Measurements from ENCODE around the gene TMEM63C.

TMEM63C gene

DNA sequence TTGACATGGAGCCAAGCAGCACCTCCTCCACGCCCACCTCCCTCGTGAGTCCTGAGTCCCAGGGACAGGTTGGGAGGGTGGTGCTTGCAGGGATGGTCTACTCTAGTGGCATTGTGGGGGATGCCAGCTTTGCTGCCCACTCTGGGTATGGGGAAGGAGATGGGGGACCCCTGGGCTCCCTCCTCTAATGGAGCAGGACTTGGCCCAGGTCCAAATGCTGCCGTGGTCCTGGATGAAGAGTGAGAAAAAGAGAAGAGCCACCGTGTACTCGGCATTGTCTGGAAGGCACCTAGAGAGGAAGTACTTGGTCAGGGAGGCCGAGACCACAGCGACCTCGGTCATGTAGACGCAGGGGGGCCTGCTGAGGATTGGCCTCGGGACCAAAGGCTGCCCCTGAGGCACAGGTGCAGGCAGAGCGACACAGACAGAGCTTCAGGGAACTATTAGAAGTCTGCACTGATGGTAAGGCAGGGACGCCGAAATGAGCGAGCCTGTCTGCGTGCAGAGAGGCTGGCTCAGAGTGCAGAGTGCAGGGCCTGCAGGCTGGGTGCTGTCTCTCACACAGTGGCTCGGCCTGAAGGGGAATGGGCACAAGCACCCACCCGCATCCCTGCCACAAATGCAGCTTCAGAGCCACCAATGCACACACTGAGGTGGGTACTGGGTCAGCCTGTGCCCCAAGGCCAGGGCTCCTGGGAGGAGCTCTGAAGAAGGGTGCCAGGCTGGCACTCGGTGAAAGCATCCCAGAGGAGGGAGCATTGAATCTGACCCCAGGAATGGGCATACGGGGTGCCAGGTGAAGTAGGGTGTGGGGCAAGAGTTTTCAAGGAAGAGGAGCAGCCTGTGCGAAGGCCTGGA is 72.0 kb downstream of the TMEM63C start:
- DNase-seq (ENCODE audit: low read depth in 3 of 3) = no peak

DNA sequence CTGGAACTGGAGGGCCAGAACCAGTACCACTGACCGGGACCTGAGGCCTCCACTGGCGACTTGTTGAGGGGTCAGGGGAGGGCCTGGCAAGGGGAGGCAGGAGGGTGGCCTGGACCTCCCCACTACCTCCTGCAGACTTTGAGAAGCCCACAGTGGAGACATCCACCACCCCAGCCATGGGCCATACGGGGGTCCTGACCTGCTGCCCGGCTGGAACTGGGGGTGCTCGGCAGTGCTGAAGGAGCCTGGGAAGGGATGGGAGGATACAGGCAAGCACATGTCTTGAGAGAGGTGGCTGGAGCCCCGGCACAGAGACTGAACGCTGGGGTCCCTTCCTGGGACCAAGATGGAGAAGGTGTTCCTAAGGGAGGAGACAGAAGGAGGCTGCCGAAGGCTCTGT is 75.1 kb downstream of the TMEM63C start:
- no peak for DNase-seq (ENCODE audit: low read depth in 3 of 3)

DNA sequence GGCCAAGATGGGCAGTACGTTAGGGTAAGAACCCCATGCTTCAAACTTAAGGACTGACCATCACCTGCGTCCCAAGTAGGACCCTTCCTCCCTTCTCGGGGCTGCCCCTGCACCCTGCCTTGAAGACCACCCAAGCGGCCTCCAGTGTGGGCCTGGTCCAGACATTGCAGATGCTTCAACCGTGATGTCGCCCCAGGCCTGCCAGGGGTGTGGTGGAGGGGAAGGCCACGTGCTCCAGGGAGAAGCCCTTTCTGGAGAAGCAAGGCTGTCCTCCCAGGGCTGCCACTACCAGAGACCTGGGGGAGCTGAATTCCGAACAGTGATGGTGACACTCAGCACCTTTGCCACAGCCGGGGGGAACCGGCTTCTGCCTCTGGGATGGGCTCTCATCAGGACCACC is 76.1 kb downstream of the TMEM63C start:
- DNase-seq (ENCODE audit: low read depth in 3 of 3) = no peak

DNA sequence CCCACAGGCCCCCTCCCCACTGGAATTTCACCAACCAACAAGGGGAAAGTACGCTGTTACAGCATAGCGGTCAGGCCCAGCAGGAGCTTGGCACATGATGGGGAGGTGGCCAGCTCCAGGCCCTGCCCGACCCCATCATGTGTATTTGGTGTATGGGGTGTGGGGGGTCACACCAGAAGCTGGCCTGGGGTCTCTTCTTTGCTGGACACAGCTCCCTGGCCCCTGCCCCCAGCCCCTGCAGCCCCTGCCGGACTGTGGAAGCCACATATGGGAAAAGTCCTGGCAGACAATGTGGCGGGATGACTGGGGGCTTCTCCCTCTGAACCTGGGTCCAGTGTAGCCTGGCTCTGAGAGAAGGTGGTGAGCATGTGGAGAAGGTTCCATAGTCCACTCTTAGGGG is 77.0 kb downstream of the TMEM63C start:
- DNase-seq (ENCODE audit: low read depth in 3 of 3) = no peak

DNA sequence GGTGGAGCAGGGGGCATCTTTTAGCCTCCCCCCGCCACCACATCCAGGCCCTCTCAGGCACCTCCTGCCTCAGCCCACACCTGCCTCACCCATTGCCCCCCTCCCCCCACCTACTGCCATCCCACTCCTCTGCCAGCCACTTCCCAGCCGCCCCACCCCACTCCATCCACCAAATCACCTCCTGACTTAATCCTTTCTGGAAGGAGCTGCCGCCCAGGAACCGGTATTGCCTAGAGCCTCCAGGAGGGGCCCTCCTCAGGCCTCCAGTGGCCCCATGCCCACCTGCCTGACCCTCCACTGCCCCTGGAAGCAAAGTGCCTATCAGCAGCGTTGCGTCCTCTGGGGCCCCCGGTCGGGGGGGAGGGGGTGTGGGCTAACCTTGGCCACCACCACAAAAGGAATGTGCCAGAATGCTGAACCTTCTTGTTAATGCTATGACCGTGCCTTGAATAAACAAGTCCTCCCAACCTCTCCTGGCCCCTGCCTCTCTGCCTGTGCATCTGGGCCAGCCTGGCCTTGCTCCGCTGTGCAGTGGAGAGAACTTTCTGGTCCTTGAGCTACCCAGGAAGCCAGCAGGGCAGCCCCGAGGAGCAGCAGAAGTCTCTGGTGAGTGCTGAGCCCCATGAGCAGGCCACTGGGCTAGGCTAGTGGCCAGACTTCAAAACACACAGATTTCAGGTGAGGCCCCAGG is 77.6 kb downstream of the TMEM63C start:
- DNase-seq (ENCODE audit: low read depth in 3 of 3) = no peak

DNA sequence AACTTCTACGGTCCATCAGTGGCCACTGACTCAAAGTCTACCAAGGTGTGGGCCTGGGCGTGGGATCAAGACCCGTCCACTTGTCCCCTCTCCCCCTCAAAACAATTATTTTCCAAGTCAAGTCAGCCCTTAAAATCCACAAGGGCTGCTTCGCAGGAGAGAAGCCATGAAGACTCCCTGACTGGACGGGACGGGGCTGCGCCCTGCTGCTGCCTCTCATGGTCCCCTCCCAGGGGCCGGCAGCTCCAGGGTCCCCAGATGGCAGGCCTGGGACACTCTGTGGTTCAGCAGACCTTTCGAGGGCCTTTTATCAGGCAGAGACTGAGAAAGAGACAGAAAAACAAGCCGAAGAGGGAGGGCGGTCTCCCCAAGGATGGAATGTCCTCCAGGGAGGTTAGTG is 78.6 kb downstream of the TMEM63C start:
- no peak for DNase-seq (ENCODE audit: low read depth in 3 of 3)

DNA sequence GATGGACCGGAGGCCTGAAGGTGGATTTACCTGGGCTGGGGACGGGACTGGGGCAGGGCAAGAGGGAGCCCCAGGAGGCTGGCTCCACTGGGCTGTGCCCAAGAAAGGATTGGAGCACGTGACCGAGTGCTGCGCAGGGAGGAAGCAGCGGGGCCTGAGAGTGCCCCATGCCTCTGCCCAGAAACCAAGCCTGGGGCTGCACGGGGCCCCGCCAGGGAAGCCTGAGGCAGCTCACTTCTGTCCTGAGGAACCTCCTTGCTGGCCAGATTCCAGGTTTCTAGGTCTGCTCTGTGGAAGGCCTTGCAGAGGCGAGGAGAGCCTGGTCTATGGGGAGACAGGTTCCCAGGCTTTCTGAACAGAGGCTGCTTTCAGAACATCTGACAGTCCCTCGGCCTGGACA is 79.0 kb downstream of the TMEM63C start:
- DNase-seq (ENCODE audit: low read depth in 3 of 3) = no peak

DNA sequence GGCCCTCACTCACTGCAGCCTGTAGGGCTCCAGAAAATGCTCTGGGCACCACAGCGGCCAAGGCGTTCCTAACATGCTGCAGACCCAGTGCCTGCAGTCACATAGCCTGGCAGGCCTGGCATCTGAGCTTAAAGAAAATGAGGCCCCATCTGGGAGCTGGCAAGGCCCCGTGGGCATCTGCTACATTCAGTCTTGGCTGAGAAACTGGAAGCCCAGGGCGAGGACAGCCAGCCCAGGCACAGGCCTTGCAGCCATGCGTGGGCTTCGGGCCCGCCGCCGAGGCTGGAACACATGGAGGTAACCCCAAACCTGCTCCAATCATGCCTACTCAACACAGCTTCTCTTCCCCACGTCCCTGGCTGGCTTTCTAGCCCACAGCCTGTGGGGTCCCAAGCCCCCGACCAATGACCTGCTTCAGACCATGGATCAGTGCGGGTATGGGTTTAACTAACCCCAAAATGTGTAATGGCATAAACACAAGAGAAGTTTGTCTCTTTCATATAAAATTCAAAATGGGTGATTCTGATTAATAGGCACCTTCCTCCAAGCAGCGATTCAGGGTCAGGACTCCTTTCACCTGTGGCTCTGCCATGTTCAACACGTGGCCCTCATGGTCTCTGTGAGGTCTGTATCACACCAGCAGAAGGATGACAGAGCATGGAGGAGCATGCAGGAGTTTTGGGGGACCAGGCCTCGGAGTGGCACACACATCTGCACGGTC is 83.0 kb downstream of the TMEM63C start:
- no peak for DNase-seq (ENCODE audit: low read depth in 3 of 3)

DNA sequence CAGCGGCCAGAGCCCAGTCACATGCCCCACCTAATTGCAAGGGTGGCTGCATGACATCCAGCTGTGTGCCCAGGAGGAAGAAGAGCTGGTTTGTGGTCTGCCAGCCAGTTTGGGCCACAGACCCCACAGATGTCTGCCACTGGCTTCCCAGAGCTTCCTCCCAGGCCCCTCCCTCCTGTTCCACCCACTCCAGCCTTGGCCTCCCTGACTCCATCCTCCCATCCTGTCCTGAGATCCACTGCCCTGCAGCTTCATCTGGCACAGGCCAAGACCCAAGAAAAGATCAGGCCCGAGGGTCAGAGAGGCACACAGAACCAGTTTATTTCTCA is 83.6 kb downstream of the TMEM63C start:
- no peak for DNase-seq (ENCODE audit: low read depth in 3 of 3)

DNA sequence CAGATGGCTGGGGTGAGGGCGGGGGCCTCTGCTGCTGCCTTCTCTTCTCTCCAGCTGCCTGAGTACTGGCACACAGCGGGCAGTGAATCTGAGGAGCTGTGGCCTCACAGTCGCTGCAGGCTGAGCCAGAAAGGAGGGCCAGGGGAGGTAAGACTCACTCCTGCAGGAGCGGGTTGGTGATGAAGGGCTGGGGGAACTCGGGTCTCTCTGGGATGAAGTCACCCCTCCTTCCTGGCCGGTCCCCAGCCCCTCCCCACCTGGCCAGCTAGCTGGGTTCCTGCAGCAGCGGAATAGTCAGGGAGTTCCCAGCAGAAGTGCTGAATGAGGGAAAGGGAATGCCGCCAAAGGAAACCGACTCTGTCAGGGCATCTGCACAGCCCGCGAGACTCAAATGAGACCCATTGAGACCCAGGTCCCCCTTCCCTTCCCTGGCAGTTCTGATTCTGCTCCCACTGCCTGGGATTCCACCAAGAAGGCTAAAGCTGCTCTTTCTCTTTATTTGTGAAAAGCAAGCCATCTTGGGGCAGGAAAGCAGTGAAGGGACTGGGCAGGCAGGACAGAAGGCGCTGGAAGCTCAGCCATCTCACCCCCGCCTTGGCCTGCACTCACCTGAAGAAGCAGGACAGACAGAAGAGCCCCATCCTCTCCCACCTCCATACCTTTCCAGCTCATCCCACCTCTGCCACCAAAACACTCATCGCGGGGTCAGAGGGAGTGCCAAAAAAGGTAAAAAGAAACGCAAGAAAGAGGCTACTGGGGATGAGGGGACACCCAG is 84.2 kb downstream of the TMEM63C start:
- no peak for DNase-seq (ENCODE audit: low read depth in 3 of 3)

DNA sequence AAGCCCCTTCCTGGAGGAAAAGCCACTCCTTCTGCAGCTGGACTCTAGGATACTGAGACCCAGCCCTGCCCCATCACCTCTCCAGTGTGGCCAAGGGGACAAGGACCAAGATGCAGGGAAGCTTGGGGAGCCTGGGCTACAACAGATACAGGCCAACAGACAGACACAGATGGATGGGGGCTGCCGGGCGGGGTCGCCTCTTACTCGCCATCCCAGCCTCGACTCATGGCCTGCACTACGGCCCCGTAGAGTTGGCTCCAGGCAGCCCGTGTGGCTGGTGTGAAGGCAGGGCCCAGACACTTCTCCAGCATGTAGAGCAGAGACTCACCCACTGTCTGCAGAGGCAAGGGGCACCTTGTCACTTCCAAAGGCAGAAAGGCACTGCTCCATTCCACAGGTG is 84.7 kb downstream of the TMEM63C start:
- no peak for DNase-seq (ENCODE audit: low read depth in 3 of 3)

DNA sequence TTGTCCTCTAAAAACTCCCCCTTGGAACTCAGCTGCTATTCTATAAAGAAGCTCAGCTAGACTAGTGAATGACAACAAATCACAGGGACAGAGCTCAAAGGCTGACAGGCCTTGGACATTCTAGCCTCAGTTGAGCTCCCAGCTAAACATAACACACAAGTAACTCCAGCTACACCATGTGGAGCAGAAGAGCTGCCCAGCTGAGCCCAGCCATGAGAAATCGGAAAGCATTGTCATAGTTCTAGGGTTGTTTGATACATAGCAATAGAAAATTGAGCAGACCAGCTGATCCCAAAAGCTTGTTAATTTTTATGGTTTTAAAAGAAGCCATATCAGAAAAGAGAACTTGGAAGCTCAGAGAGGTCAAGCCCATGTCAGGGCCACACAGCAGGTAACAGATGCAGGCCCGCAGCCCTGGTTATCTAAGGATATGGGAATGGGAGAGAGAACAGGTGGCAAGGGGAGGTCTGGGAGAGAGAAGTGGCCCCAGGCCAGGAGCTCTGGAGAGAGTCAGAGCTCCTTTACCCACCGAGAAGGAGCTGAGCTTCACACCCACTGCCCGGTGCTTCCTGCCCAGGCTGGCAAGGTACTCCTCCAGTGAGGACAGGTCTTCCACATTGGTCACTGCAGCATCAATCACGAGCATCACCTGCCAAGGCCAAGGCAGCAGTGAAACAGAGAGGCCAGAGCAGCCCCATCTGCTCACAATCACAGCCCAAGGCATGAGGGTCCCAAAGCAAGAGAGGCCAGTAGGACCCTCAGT is 86.5 kb downstream of the TMEM63C start:
- no peak for DNase-seq (ENCODE audit: low read depth in 3 of 3)

DNA sequence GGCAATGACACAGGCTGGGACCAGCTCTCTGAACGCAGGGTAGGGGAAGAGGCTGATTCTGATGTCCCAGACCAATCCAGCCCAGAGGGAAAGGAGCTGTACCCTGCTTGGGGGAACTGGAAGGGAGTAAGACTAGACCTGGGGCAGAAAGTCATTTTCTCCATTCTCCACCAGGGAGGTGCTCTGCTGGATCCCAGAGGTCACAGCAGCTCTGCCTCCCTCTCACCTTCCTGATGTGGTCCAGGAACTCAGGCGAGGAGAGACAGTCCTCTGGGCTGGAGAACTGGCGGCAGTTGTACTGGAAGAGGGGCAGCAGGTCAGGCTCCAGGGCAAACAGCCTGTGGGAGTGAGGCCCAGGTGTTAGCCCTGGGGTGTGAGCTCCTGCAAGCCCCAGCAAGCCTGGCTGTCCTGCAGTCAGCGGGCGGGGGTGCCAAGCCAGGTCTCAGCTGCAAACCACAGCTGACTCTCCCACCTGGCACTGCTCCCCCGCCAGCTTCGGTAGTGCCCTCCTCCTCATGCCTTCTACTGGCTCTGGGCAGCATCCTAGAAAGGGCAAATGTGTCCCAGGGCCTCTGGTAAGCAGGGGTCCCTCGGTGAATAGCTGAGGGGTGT is 87.5 kb downstream of the TMEM63C start:
- DNase-seq (ENCODE audit: low read depth in 3 of 3) = no peak

DNA sequence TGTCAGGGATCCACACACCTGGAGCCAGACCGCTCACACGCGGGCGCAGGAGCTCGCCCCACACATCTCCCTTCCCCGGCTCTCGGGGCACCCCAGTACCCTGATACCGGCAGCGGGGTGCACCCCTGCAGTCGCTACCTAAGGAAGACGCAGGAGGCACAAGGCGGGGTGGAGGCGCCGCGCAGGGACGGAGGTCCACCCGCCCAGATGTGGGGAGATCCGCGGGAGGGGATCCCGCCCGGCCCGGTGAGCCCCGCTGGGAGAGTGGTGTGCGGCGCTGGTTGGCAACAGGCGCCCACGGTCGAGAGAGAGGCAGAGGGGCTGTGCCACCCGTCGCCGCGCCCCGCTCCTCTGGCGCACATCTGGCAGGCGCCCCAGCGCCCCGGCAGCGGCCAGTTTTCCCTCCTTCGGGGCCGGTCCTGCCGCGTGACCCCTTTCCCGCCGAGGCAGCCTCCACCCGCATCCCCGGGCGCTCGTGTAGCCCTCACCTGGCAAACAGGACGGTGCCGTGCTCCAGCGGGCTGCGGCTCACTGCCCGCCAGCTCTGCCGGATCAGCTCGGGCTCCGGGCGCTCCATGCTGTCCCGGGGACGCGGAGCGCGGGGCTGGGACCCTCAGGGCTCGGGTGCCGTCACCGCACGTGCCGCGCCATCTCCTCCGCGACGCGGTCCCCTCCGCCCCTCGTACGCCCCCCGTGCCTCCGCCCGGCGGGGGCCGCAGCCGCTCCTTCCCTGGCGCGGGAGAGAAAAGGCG is 88.9 kb downstream of the TMEM63C start:
- DNase-seq (ENCODE audit: low read depth in 3 of 3) = no peak

DNA sequence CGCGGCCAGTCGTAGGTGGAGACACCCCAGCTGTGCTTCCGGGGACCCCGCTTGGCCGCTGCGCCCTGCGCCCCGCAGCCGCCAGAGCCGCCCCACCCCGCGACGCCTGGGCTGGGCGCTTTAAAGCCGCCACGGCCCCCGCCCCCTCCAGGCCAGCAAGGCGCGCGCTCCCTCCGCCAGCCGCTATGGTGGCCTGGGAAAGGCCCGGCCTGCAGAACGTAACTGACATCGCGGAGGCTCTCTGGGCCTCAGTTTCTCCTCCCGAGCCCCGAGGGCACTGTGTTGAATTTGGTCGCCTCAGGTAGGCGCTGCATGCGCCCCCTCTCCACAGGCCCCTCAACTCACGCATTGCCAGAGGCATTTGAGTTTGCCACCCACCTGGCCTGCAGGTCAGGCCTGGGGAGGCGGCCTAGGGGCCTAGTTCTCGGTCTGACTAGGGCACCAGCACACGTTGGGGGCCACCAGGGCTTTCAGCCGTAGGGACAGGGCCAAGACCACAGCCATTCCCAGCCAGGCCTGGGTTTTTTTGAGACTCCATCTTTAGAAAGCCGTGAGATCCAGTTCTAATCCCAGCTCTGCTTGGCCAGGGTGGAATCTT is 89.6 kb downstream of the TMEM63C start, which contains the start of gene NGB:
TSS of gene NGB (minus strand) at position 94 of the 598 bp plus-strand sequence. CDS start 269 bp downstream, outside the sequence.
- DNase-seq (ENCODE audit: low read depth in 3 of 3) = no peak

DNA sequence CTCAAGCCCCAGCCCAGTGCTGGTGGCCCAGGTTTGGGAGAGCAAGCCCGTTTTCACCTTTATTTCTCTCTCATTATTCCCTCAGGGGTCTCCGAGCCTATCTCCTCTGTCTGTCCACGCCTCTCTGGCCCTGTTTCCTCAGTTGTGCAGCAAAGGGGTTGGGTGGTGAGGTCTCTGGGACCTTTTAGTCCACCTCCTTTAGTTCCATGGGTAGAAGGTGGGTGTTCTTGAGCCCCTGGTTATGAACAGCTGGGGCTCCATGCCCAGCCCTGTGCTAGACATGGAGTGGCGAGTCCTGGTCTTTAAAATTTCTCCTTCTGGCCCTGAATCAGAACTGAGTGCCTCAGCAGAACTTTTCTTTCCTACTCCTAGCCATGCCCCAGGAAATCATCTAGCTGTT is 90.7 kb downstream of the TMEM63C start:
- no peak for DNase-seq (ENCODE audit: low read depth in 3 of 3)

DNA sequence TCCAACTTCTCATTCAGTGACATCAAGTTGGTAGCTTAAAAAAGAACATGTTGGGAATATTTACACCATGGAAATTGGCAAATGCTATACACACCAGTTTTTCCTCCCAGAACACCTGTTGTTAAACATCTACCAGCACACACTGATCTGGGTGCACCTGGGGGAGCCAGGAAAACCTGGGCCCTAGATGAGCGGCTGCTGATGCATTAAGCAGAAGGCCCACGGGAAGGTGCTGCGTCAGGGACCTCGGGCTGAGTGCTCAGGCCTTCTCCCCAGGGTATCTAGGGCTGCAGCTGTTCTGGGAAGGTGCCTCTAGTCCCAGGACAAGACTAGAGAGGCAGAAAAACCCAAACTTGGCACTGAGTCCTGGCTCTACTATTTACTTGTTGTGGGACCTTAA is 92.2 kb downstream of the TMEM63C start:
- no peak for DNase-seq (ENCODE audit: low read depth in 3 of 3)

DNA sequence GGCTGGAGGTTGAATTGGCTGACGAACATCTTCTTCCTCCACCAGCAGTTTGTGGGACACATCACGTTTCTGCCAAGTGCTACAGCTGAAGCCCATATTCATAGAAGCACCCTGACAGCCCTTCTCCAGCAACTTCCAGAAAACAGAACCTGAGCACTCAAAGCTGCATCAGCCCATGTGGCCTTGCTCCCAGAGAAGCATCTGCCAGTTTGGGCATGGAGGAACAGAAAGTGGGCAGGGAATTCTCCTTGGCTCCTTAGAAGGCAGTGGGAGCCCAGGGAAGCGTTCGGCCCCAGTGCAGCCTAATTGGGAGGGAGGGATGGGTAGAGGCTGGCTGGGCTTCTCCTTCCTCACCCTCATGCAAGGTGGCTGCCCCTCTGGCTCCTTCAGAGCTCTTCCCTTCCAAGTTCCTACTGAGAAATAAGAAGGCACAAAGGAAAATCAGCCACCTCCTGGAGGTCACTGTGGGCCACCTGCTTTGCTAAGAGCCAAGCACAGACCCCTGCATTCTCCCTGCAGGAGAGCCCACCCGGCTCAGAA is 93.5 kb downstream of the TMEM63C start:
- DNase-seq (ENCODE audit: low read depth in 3 of 3) = no peak

DNA sequence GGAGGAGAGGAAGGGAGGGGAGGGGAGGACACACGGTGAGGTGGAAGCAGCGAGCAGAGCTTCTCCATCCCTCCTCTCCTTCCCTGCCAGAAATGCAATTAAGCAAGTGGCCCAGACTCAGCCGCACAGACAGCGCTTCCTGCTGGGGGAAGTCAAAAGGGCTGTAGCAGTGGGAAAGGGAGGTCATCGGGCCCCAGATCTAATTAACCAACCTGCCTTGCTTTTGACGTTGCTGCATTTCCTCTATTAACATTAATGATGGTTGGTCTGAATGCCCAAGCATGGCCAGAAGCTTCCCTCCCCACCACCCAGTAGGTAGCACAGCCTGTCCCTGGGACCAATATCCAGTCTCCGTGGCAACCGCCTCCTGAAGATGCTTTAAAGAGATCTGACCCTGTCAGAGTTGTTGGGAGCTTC is 94.0 kb downstream of the TMEM63C start:
- no peak for DNase-seq (ENCODE audit: low read depth in 3 of 3)
